Measurements from ENCODE around the gene UBALD1. TPM values are rescaled to one million over a fixed set of nuclear protein-coding genes. Genes with fewer than 3 reads are reported as not detected.

Gene UBALD1
- polyA plus RNA-seq (3.6 to 7.7 TPM (median 4.0 TPM) in 3 replicates), polyA minus RNA-seq (1.2 to 5.2 TPM (median 2.2 TPM) in 3 replicates)
- 7.3 TPM for polyA plus RNA-seq (2011; ENCODE audit: low read depth)
- polyA plus RNA-seq (2011; cell fraction: cytosol; rRNA removed), result 3.2 and 11.7 TPM in 2 replicates
- 9.2 and 14.3 TPM in 2 replicates for polyA plus RNA-seq (2011; cell fraction: nucleus; rRNA removed)
- polyA plus RNA-seq (2012; ENCODE audit: low replicate concordance), result 15.0 and 23.1 TPM in 2 replicates
- 25.3 TPM for polyA minus RNA-seq (2011; cell fraction: cytosol; rRNA and poly(A)+ RNA removed)
- 7.0 and 9.4 TPM in 2 replicates for polyA minus RNA-seq (2011; cell fraction: nucleus; rRNA and poly(A)+ RNA removed)

GRCh38 chr16:4614571-4615383, at the start of gene UBALD1:
UBALD1 (minus strand) TSS chr16:4614888; CDS start chr16:4614797, 91 bp downstream.
- peak within 1 kb of the TSS; percentile 65 to 83 (median 68) for H3K4me3 ChIP-seq (ENCODE audit: control insufficient read depth in 2 of 3, extremely low read depth in 1 of 3, insufficient read depth in 2 of 3, low read depth in 1 of 3, low read length in 3 of 3)
- no peak for TF ChIP-seq EZH2 (IDR thresholded peaks at IDR 0.05; ENCODE audit: low read length)
- TF ChIP-seq CTCF (optimal IDR thresholded peaks at IDR 0.05 in 1 of 3, IDR thresholded peaks at IDR 0.05 in 1 of 3, conservative IDR thresholded peaks at IDR 0.05 in 1 of 3; ENCODE audit: extremely low read depth in 1 of 3, insufficient read depth in 2 of 3, low read length in 3 of 3), result no peak
- H3K36me3 ChIP-seq (ENCODE audit: control insufficient read depth in 2 of 2, extremely low read depth in 1 of 2, insufficient read depth in 2 of 2, low read length in 2 of 2), result peaks cover 0 to 4% of the 10 kb centered on the region in 2 experiments
- no peaks in the 10 kb centered on the region for H3K9me1 ChIP-seq (ENCODE audit: control insufficient read depth, extremely low read depth, insufficient read depth, low read length)
- H4K20me1 ChIP-seq (ENCODE audit: control insufficient read depth, extremely low read depth, insufficient read depth, low read length), result no peaks in the 10 kb centered on the region
- DNase-seq (ENCODE audit: low read depth, low spot score) (peak; percentile 41), FAIRE-seq (peak; percentile 65)
- H3K27me3 ChIP-seq (ENCODE audit: control insufficient read depth, extremely low read depth, insufficient read depth, low read length), result no peaks in the 10 kb centered on the region
- H3K4me2 ChIP-seq (ENCODE audit: control insufficient read depth, extremely low read depth, insufficient read depth, low read depth, low read length), result peak within 1 kb of the TSS; percentile 89
- H3K79me2 ChIP-seq (ENCODE audit: control insufficient read depth, insufficient read depth, low read length), result peaks cover 35% of the 10 kb centered on the region
- H3K27ac ChIP-seq (ENCODE audit: control insufficient read depth, insufficient read depth, low read length), result peak within 1 kb of the TSS; percentile 84
- no peaks in the 10 kb centered on the region for H3K9me3 ChIP-seq (ENCODE audit: control insufficient read depth, low read depth, low read length)
- peaks cover 38% of the 10 kb centered on the region for H3K4me1 ChIP-seq (ENCODE audit: control insufficient read depth, extremely low read depth, insufficient read depth, low read length)
- dilution Hi-C loops (cut with MboI; ENCODE audit: extremely low pct_ligation_motif_present, low sequenced_read_pairs), result no loop called here
- H3K9ac ChIP-seq (ENCODE audit: control insufficient read depth, extremely low read depth, insufficient read depth, low read length), result peak within 1 kb of the TSS; percentile 87
- peak within 1 kb of the TSS; percentile 95 for H2AFZ ChIP-seq (ENCODE audit: control insufficient read depth, low read length)

- no peak overlapping the region for H3K4me3 ChIP-seq (ENCODE audit: control insufficient read depth in 2 of 3, extremely low read depth in 1 of 3, insufficient read depth in 2 of 3, low read depth in 1 of 3, low read length in 3 of 3)
- peaks cover 19% of the 10 kb centered on the region for H3K4me1 ChIP-seq (ENCODE audit: control insufficient read depth, extremely low read depth, insufficient read depth, low read length)
- no peaks in the 10 kb centered on the region for H3K27me3 ChIP-seq (ENCODE audit: control insufficient read depth, extremely low read depth, insufficient read depth, low read length)
- H3K27ac ChIP-seq (ENCODE audit: control insufficient read depth, insufficient read depth, low read length), result no peak overlapping the region
- dilution Hi-C loops (cut with MboI; ENCODE audit: extremely low pct_ligation_motif_present, low sequenced_read_pairs), result no loop called here
- H3K9ac ChIP-seq (ENCODE audit: control insufficient read depth, extremely low read depth, insufficient read depth, low read length), result no peak overlapping the region
- FAIRE-seq (no peak), DNase-seq (ENCODE audit: low read depth, low spot score) (no peak)
- peaks cover 4% of the 10 kb centered on the region for H3K9me1 ChIP-seq (ENCODE audit: control insufficient read depth, extremely low read depth, insufficient read depth, low read length)
- no peaks in the 10 kb centered on the region for H4K20me1 ChIP-seq (ENCODE audit: control insufficient read depth, extremely low read depth, insufficient read depth, low read length)
- TF ChIP-seq CTCF (optimal IDR thresholded peaks at IDR 0.05 in 1 of 3, IDR thresholded peaks at IDR 0.05 in 1 of 3, conservative IDR thresholded peaks at IDR 0.05 in 1 of 3; ENCODE audit: extremely low read depth in 1 of 3, insufficient read depth in 2 of 3, low read length in 3 of 3) (no peak), EZH2 (IDR thresholded peaks at IDR 0.05; ENCODE audit: low read length) (no peak)
- H3K9me3 ChIP-seq (ENCODE audit: control insufficient read depth, low read depth, low read length), result no peaks in the 10 kb centered on the region
- no peaks in the 10 kb centered on the region for H3K79me2 ChIP-seq (ENCODE audit: control insufficient read depth, insufficient read depth, low read length)
- peaks cover 8 to 38% of the 10 kb centered on the region in 2 experiments for H3K36me3 ChIP-seq (ENCODE audit: control insufficient read depth in 2 of 2, extremely low read depth in 1 of 2, insufficient read depth in 2 of 2, low read length in 2 of 2)
- no peak overlapping the region for H2AFZ ChIP-seq (ENCODE audit: control insufficient read depth, low read length)
- H3K4me2 ChIP-seq (ENCODE audit: control insufficient read depth, extremely low read depth, insufficient read depth, low read depth, low read length), result no peak overlapping the region
These were observed 49.2 kb upstream of the UBALD1 start for GRCh38 chr16:4663777-4664465.
